Mononuclear cell (primary cell): ENCODE measurements around the gene CYSRT1. TPM values are rescaled to one million over a fixed set of nuclear protein-coding genes. Genes with fewer than 3 reads are reported as not detected.
"Not testable (repeated sequence)": the region's sequence is repeated elsewhere in the genome, so short reads cannot be mapped to it uniquely, and the experiment has no call there.

ENCODE experiments used
- H3K27me3 ChIP-seq: 2 replicates; pipeline ENCODE4 v1.6.0; 2011; ENCODE audit warnings: low read length, control low read depth; ENCODE audit not compliant: insufficient read depth
- H3K4me1 ChIP-seq: 2 replicates; pipeline ENCODE4 v1.5.1; 2011; ENCODE audit warnings: mild to moderate bottlenecking, low read length, control low read depth; ENCODE audit not compliant: insufficient read depth
- H3K4me3 ChIP-seq: 2 replicates; pipeline ENCODE4 v1.5.1; 2011; ENCODE audit warnings: mild to moderate bottlenecking, low read length, moderate library complexity
- H3K9me3 ChIP-seq: 2 replicates; pipeline ENCODE4 v1.5.1; 2011; ENCODE audit warnings: low read depth, mild to moderate bottlenecking, control low read depth, low read length
- total RNA-seq: library from RNA; depleted of rRNA; stranded (reverse); fragments of >200 nt; gene quantifications from one replicate; pipeline ENCODE4 v1.2.3, GENCODE V29; 2012

The CYSRT1 gene
- total RNA-seq, 1 donor, result 0.21 TPM

DNA sequence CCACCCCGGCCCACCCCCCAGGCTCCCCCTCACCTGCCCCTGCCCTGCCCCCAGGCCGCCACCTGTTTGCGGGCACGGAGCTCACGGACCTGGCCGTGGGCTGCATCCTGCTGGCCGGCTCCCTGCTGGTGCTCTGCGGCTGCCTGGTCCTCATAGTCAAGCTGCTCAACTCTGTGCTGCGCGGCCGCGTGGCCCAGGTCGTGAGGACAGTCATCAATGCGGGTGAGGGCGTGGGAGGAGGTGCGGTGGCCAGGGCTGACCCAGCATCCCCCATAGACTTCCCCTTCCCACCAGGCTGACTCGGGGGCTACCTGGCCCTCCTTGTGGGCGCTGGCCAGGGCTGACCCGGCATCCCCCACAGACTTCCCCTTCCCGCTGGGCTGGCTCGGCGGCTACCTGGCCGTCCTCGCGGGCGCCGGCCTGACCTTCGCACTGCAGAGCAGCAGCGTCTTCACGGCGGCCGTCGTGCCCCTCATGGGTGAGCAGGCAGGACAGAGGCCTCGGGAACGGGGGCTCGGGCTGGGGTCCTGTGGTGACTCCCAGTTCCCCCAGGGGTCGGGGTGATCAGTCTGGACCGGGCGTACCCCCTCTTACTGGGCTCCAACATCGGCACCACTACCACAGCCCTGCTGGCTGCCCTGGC is 9.2 kb downstream of the CYSRT1 start:
- Histone ChIP-seq H3K9me3 (no peaks in the 10 kb centered on the region), H3K27me3 (no peaks in the 10 kb centered on the region), H3K4me1 (peaks cover 24% of the 10 kb centered on the region), H3K4me3 (no peak overlapping the region)

DNA sequence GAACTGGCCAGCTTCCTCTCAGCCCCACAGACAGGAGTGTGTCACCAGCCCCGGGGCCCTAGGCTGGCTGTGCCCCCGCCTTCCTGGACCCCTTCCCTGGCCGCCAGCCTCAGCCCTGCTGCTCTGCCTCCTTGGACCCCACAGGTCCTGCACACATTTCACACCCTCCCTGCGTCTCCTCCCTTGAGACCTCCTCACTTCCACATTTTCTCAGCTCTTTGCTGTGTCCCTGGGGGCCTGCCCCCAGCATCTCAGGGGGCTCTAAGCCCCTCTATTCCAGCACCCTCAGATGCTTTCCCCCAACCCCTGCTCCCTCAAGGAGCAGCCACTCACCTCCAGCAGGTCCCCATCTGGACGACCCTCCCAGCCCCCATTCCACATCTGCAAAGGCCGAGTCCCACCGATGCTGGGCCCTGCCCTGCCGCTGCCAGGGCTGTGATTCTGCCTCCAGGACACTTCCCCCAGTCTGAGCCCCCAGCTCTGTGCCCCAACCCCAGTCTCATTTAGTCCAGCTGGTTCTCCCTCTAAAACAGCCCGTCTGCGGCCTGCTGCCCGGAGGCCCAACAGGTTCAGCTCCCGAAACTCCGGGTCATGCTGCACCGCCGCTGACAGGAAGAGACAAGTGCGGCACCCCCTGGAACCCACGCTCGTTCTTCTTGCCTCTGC is 9.9 kb downstream of the CYSRT1 start:
- no peak overlapping the region for H3K4me3 ChIP-seq
- peaks cover 31% of the 10 kb centered on the region for H3K4me1 ChIP-seq
- no peaks in the 10 kb centered on the region for H3K27me3 ChIP-seq
- no peaks in the 10 kb centered on the region for H3K9me3 ChIP-seq

DNA sequence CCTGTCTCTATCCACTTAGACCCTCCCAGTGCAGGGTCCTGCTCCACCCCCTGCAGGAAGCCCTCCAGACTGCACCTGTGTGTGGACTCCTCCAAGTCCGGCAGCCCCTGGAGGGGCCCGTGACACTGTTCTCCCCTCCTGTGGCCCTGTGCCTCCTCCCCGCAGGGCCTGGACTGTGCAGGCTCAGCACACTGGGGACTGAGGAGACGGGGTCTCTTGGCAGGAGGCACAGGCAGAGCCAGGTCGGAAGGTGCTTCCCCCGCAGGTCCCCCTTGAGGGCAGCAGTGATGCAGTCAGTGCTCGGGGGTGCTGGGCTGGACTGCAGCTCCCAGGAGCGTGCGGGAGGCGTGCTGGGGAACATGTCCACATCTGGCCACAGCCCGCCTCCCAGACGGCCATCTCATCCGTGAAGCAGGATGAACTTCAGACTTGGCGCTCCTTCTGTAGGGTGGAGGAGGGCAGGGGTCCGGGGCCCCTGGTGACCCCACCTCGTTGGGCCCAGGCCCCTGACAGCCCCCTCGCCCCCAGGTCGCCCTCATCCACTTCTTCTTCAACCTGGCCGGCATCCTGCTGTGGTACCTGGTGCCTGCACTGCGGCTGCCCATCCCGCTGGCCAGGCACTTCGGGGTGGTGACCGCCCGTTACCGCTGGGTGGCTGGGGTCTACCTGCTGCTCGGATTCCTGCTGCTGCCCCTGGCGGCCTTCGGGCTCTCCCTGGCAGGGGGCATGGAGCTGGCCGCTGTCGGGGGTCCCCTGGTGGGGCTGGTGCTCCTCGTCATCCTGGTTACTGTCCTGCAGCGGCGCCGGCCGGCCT is 10.7 kb downstream of the CYSRT1 start:
- no peaks in the 10 kb centered on the region for H3K27me3 ChIP-seq
- H3K9me3 ChIP-seq, result no peaks in the 10 kb centered on the region
- no peak overlapping the region for H3K4me3 ChIP-seq
- H3K4me1 ChIP-seq, result peaks cover 38% of the 10 kb centered on the region

DNA sequence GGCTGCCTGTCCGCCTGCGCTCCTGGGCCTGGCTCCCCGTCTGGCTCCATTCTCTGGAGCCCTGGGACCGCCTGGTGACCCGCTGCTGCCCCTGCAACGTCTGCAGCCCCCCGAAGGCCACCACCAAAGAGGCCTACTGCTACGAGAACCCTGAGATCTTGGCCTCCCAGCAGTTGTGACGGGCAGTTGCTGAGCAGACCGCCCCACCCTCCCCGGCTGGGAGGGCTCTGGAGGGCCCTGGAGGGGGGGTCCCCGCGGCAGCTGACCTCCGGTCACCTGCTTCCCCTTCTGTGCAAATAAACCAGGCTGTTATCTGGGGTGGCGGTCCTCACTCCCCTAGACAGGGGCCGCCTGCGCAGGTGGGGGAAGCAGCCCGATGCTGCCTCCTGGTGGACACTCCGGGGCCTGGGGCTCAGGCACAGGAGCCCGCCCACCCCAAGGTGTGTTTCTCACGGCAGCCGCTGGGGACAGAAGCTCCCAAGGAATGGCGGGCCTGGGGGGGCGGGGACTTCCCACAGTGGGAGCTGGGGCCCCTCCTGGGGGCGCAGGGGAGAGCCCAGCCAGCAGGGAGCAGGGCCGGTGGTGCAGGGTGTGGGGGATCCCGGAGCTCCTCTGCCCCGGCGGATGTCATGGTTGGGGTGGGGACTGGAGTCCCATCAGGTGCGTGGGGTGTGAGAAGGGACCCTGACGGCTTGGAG is 11.4 kb downstream of the CYSRT1 start:
- peaks cover 38% of the 10 kb centered on the region for H3K4me1 ChIP-seq
- H3K9me3 ChIP-seq, result no peaks in the 10 kb centered on the region
- no peak overlapping the region for H3K4me3 ChIP-seq
- no peaks in the 10 kb centered on the region for H3K27me3 ChIP-seq

DNA sequence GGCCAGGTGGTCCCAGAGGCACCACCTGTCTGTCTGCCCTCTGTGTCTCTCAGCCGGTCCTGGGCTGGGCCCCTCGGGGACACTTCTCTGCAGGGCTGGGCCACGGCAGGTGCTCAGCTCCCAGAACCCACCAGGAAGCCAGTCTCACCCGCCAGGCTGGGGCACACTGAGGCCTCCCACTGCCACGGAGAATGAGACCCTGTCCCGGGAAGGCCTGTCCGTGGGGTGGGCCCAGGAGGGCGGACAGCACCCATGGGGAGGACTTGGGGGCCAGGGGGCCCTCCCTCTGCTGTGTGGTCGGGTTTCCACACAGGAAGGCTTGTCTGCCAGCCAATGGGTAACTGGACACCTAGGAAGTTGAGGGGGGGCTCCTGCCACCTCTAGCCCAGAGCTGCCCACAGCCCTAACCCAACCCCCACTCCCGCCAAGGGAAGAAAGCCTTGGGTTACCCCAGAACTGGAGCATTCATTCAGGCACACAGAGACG is 12.0 kb downstream of the CYSRT1 start:
- no peaks in the 10 kb centered on the region for H3K9me3 ChIP-seq
- peaks cover 41% of the 10 kb centered on the region for H3K4me1 ChIP-seq
- H3K4me3 ChIP-seq, result no peak overlapping the region

DNA sequence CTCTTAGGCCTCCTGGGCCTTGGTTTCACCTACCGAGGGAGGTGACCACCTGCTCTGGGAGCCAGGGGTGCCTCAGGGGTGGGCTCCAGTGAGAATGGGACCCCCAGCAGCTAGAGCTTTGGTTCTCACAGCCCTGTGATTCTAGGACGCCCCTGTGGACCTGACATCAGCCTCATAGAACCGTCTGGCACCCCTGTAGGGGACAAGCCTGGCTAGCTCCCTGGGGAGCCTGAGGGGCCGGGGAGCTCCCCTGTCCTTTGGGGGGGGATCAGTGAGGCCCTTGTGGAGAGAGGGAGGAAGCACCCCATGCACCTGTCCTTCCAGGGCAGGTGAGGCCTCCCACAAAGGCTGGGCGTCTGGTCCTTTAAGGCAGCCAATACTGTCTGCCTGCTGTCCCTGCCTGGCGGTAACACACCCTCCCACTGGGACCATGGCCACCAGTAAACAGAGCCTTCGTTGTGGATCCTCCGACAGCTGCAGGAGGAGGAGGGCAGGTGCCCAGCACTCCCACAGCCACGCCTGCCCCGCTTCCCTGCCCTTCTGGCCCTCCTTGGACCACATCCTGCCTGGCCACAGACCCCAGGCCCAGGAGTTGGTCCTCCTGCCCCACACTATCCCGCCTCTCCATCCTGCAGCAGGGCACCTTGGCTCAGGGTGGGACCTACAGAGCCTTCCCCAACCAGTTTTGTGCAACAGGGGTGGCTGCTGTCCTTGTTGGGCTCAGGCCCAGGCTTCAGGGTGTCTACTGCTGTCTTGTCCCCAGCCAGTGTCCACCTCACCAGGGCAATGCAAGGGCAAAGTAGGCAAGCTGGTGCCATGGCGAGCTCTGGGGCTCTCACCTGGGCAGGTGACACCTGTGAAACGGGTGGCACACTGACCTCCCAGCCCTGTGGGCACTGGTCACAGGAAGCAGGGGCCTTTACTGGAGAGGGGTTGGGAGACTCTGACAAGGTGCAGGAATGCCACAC is 13.1 kb downstream of the CYSRT1 start:
- Histone ChIP-seq H3K4me1 (peaks cover 52% of the 10 kb centered on the region), H3K9me3 (no peaks in the 10 kb centered on the region), H3K4me3 (no peak overlapping the region), H3K27me3 (no peaks in the 10 kb centered on the region)

More for the DNA sequence above, 12.0 kb downstream of the CYSRT1 start:
- no peaks in the 10 kb centered on the region for H3K27me3 ChIP-seq

DNA sequence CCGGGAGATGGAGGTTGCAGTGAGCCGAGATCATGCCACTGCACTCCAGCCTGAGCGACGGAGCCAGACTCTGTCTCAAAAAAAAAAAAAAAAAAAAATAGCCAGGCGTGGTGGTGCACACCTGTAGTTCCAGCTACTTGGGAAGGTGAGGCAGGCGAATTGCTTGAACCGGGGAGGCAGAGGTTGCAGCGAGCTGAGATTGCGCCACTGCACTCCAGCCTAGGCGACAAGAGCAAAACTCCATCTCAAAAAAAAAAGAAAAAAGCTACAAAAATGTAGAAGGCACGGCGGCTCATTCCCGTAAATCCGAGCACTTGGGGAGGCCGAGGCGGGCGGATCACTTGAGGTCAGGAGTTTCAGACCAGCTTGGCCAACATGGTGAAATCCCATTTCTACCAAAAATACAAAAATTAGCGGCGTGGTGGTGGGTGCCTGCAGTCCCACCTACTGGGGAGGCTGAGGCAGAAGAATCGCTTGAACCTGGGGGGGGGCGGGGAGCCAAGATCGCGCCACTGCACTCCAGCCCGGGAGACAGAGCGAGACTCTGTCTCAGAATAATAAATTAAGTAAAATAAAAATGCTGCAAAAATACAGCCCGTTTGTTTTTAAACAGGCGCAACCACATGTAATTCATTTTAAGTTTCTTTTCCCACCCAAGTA is 14.7 kb downstream of the CYSRT1 start:
- H3K4me1 ChIP-seq, result peaks cover 55% of the 10 kb centered on the region
- H3K4me3 ChIP-seq, result peak overlapping the region; percentile 61
- not testable (repeated sequence) for H3K27me3 ChIP-seq, H3K9me3 ChIP-seq

DNA sequence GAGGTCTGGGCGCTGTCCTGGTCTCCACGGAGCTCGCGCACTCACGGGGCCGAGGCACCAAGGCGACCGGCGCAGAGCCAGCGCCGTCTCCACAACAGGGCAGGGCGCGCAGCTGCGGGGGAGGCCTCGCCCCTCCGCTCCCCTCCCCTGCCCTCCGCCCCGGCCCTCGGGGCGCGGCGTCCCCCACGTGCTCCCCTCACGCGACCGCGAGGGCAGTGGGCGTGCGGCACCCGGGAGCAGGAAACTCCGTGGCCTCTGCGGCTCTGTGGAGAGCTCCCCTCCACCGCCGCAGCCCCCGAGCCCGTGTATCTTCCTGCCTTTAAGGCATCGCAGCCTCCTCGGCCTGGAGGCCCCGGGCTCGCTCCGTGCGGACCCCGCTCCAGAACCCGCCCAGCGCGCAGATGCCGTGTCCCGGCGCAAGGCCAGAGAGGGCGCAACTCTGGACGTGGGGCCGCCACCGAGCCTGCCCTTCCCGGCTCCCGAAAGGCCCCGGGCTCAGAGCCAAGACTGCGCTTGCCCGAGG is 15.4 kb downstream of the CYSRT1 start:
- H3K4me1 ChIP-seq, result peaks cover 55% of the 10 kb centered on the region
- peak overlapping the region; percentile 61 for H3K4me3 ChIP-seq
- no peaks in the 10 kb centered on the region for H3K27me3 ChIP-seq
- no peaks in the 10 kb centered on the region for H3K9me3 ChIP-seq

DNA sequence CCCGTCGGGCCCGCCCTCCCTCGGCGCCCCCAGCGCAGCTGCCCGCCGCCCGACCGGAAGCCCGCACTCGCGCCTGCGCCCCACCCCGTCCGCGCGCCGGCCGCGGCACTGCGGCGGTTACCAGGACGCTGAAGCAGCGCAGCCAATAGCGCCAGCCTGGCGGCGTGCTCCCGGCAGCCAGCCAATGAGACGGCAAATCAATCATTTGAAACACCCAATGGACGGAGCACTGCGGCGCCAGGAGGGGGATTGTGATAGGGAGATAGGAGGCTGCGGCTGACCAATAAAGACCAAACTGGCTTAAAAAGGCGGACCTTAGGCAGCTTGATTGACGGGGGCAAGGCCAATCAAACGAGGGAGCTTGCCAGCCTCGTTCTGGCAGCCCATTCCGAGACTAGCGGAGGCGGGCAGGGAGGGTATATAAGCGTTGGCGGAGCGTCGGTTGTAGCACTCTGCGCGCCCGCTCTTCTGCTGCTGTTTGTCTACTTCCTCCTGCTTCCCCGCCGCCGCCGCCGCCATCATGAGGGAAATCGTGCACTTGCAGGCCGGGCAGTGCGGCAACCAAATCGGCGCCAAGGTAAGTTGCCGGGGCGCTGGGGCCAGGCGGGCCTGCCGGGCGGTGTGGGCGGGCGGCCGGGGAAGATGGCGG is 16.0 kb downstream of the CYSRT1 start, which contains the start of gene TUBB4B:
TSS of gene TUBB4B (plus strand) at position 447 of the 649 bp plus-strand sequence. CDS start at position 521, 74 bp downstream.
- peak within 1 kb of the TSS; percentile 65 for H3K4me3 ChIP-seq
- H3K4me1 ChIP-seq, result peaks cover 53% of the 10 kb centered on the region

DNA sequence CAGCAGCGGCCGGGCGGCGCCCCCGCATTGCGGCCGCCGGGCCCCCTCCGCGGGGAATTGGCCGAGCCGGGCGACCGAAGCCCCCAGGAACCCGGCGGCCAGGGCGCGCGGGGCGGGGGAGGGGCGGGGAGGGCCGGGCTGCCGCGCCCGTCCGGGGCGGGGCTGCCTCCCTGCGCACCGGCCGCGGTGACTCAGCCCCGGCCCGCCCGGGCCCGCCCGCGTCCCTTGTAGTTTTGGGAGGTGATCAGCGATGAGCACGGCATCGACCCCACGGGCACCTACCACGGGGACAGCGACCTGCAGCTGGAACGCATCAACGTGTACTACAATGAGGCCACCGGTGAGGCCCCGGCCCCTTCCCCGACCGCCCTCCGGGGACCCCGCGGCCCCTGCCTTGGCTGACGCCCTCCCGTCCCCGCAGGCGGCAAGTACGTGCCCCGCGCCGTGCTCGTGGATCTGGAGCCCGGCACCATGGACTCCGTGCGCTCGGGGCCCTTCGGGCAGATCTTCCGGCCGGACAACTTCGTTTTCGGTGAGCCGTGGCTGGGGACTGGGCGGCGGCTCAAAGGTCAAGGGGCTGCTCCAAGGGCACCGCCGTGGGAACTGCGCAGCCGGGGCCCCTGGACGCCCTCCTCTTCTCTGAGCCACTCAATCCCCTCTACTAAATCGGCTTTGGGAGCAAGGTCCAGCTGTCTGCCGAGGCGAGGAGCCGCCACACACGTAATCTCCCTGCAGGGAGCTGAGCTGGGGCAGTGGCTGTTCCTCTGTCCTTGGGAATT is 16.7 kb downstream of the CYSRT1 start:
- Histone ChIP-seq H3K9me3 (no peaks in the 10 kb centered on the region), H3K4me3 (peak overlapping the region; percentile 65), H3K27me3 (no peaks in the 10 kb centered on the region), H3K4me1 (peaks cover 46% of the 10 kb centered on the region)

More for the DNA sequence above, 16.0 kb downstream of the CYSRT1 start, which contains the start of gene TUBB4B:
- H3K9me3 ChIP-seq, result no peaks in the 10 kb centered on the region
- H3K27me3 ChIP-seq, result no peaks in the 10 kb centered on the region

DNA sequence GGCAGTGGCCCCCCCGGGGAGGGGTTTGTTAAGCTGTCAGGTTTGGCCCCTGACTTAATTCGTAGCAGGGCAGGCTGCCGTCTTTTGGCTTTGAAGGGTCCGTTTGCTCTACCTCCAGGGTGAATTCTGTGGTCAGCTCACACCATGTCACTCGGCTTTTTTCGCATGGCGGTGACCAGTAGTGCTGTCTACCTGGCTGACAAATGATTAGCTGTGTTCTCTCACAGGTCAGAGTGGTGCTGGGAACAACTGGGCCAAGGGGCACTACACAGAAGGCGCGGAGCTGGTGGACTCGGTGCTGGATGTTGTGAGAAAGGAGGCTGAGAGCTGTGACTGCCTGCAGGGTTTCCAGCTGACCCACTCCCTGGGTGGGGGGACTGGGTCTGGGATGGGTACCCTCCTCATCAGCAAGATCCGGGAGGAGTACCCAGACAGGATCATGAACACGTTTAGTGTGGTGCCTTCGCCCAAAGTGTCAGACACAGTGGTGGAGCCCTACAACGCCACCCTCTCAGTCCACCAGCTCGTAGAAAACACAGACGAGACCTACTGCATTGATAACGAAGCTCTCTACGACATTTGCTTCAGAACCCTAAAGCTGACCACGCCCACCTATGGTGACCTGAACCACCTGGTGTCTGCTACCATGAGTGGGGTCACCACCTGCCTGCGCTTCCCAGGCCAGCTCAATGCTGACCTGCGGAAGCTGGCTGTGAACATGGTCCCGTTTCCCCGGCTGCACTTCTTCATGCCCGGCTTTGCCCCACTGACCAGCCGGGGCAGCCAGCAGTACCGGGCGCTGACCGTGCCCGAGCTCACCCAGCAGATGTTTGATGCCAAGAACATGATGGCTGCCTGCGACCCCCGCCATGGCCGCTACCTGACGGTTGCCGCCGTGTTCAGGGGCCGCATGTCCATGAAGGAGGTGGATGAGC is 17.6 kb downstream of the CYSRT1 start:
- H3K27me3 ChIP-seq, result no peaks in the 10 kb centered on the region
- H3K4me1 ChIP-seq, result peaks cover 38% of the 10 kb centered on the region
- no peaks in the 10 kb centered on the region for H3K9me3 ChIP-seq
- H3K4me3 ChIP-seq, result peak overlapping the region; percentile 65
